Measurements from ENCODE around the gene SERPINA3. TPM values are rescaled to one million over a fixed set of nuclear protein-coding genes. Genes with fewer than 3 reads are reported as not detected.

The SERPINA3 gene
- total and polyA plus RNA-seq, 2 donors (not counting 1 experiment from before 2014, with no cell fraction given): not detected

- peaks cover 7% of the 10 kb centered on the region for H3K27me3 Mint-ChIP-seq
- no peak overlapping the region for H3K27ac ChIP-seq (ENCODE audit: low read length in 2 of 2)
- peaks cover 0 to 20% (median 2%) of the 10 kb centered on the region in 3 donors for H3K9me3 ChIP-seq (ENCODE audit: control extremely low read depth in 1 of 3, control insufficient read depth in 2 of 3, insufficient read depth in 1 of 3, low read length in 2 of 3)
- H3K4me1 ChIP-seq (ENCODE audit: control insufficient read depth in 2 of 2, insufficient read depth in 2 of 2, low read length in 2 of 2): no peaks in the 10 kb centered on the region
- no peaks in the 10 kb centered on the region for H3K4me1 Mint-ChIP-seq
- DNase-seq: no peak
- H3K79me2 ChIP-seq (ENCODE audit: control insufficient read depth, insufficient read depth, low read length): no peaks in the 10 kb centered on the region
- H3K9ac ChIP-seq (ENCODE audit: low read length): no peak overlapping the region
- ChIA-PET POLR2A (no interaction called here), CTCF (no interaction called here)
- no peak overlapping the region for H3K4me2 ChIP-seq (replicated peaks; ENCODE audit: low read depth, low read length, poor library complexity, severe bottlenecking)
- no peaks in the 10 kb centered on the region for H3K9me3 Mint-ChIP-seq (ENCODE audit: insufficient read depth)
- H3K36me3 ChIP-seq (replicated peaks in 1 of 2; ENCODE audit: control extremely low read depth in 1 of 2, control insufficient read depth in 1 of 2, extremely low read depth in 1 of 2, insufficient read depth in 2 of 2, low read length in 1 of 2): no peaks in the 10 kb centered on the region
- no peak overlapping the region for H3K4me3 ChIP-seq (ENCODE audit: control extremely low read depth in 1 of 5, extremely low read depth in 1 of 5, insufficient read depth in 1 of 5, low read depth in 2 of 5, low read length in 4 of 5)
- intact Hi-C loops (cut with micrococcal nuclease): no loop called here
- TF ChIP-seq, protein P1, sequence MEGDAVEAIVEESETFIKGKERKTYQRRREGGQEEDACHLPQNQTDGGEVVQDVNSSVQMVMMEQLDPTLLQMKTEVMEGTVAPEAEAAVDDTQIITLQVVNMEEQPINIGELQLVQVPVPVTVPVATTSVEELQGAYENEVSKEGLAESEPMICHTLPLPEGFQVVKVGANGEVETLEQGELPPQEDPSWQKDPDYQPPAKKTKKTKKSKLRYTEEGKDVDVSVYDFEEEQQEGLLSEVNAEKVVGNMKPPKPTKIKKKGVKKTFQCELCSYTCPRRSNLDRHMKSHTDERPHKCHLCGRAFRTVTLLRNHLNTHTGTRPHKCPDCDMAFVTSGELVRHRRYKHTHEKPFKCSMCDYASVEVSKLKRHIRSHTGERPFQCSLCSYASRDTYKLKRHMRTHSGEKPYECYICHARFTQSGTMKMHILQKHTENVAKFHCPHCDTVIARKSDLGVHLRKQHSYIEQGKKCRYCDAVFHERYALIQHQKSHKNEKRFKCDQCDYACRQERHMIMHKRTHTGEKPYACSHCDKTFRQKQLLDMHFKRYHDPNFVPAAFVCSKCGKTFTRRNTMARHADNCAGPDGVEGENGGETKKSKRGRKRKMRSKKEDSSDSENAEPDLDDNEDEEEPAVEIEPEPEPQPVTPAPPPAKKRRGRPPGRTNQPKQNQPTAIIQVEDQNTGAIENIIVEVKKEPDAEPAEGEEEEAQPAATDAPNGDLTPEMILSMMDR (IDR thresholded peaks at IDR 0.05): no peak
- TF ChIP-seq EZH2 (IDR thresholded peaks at IDR 0.05; ENCODE audit: borderline replicate concordance, insufficient read depth, low read depth, low read length, poor library complexity, severe bottlenecking): no peak
- H3K27me3 ChIP-seq (replicated peaks in 1 of 4; ENCODE audit: control extremely low read depth in 1 of 4, control insufficient read depth in 3 of 4, insufficient read depth in 4 of 4, low read length in 3 of 4): no peaks in the 10 kb centered on the region
- 70% methylated on average over 7 of the region's 7 CpGs for WGBS (ENCODE audit: insufficient coverage)
- no peak for ATAC-seq (ENCODE audit: low read depth)
- H3K27ac Mint-ChIP-seq: no peak overlapping the region
- H2AFZ ChIP-seq (ENCODE audit: insufficient read depth, low read depth, low read length, poor library complexity, severe bottlenecking): no peak overlapping the region
- no peak overlapping the region for H3K4me3 Mint-ChIP-seq
- H4K20me1 ChIP-seq (ENCODE audit: control insufficient read depth, insufficient read depth, low read length, poor library complexity, severe bottlenecking): no peaks in the 10 kb centered on the region
Observed at GRCh38 chr14:94623856-94624499, 11.8 kb downstream of the SERPINA3 start.

DNA sequence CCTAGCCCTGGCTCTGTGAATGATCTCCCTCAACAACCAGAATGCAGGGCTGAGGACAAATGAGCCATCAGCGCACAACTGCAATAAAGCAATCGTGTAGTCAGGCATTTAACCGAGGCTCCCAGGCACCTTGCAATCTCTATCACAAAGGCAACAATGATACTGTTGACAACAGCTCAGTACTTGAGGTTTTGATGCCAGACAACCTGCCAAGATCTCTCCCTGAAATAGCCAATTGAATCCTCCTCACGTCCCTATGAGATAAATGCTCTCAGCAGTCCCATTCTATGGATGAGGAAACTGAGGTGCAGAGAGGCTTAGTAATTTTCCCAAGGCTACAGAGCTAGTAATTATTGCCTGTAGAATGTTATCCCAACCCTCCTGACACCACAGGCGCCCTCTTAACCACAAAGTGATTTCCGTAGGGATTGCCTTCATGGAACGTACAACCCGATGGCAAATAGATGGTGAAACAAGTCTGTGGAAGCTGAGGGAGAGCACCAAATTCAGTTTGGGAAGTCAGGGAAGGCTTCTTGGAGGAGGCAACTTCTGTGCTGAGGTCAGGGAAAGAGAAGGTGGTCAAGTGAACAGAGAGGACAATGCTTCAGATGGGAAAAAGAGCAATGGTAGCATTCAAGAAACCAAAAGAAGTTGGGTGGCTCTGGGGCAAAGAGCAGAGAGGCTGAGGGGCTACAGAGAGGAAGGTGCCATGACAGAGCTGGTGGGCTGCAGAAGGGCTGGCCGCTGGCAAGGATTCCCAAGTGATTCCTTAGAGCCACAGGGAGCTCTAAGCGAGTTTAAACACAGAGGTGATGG lies 12.6 kb downstream of the SERPINA3 start:
- no peak for ATAC-seq (ENCODE audit: low read depth)
- H3K4me1 ChIP-seq (ENCODE audit: control insufficient read depth in 2 of 2, insufficient read depth in 2 of 2, low read length in 2 of 2): no peaks in the 10 kb centered on the region
- H3K9me3 Mint-ChIP-seq (ENCODE audit: insufficient read depth): no peaks in the 10 kb centered on the region
- DNase-seq: no peak
- WGBS (ENCODE audit: insufficient coverage): 85% methylated on average over 8 of the region's 10 CpGs
- no peak overlapping the region for H3K27ac ChIP-seq (ENCODE audit: low read length in 2 of 2)
- TF ChIP-seq, protein P1 (IDR thresholded peaks at IDR 0.05): no peak
- TF ChIP-seq EZH2 (IDR thresholded peaks at IDR 0.05; ENCODE audit: borderline replicate concordance, insufficient read depth, low read depth, low read length, poor library complexity, severe bottlenecking): no peak
- peaks cover 7% of the 10 kb centered on the region for H3K27me3 Mint-ChIP-seq
- H4K20me1 ChIP-seq (ENCODE audit: control insufficient read depth, insufficient read depth, low read length, poor library complexity, severe bottlenecking): no peaks in the 10 kb centered on the region
- ChIA-PET CTCF (no interaction called here), POLR2A (no interaction called here)
- H3K9me3 ChIP-seq (ENCODE audit: control extremely low read depth in 1 of 3, control insufficient read depth in 2 of 3, insufficient read depth in 1 of 3, low read length in 2 of 3): peaks cover 0 to 16% (median 0%) of the 10 kb centered on the region in 3 donors
- intact Hi-C loops (cut with micrococcal nuclease): no loop called here
- no peak overlapping the region for H3K27ac Mint-ChIP-seq
- no peaks in the 10 kb centered on the region for H3K27me3 ChIP-seq (replicated peaks in 1 of 4; ENCODE audit: control extremely low read depth in 1 of 4, control insufficient read depth in 3 of 4, insufficient read depth in 4 of 4, low read length in 3 of 4)
- no peaks in the 10 kb centered on the region for H3K36me3 ChIP-seq (replicated peaks in 1 of 2; ENCODE audit: control extremely low read depth in 1 of 2, control insufficient read depth in 1 of 2, extremely low read depth in 1 of 2, insufficient read depth in 2 of 2, low read length in 1 of 2)
- no peak overlapping the region for H3K4me3 Mint-ChIP-seq
- H2AFZ ChIP-seq (ENCODE audit: insufficient read depth, low read depth, low read length, poor library complexity, severe bottlenecking): no peak overlapping the region
- no peaks in the 10 kb centered on the region for H3K4me1 Mint-ChIP-seq
- no peak overlapping the region for H3K9ac ChIP-seq (ENCODE audit: low read length)
- no peak overlapping the region for H3K4me3 ChIP-seq (ENCODE audit: control extremely low read depth in 1 of 5, extremely low read depth in 1 of 5, insufficient read depth in 1 of 5, low read depth in 2 of 5, low read length in 4 of 5)
- no peaks in the 10 kb centered on the region for H3K79me2 ChIP-seq (ENCODE audit: control insufficient read depth, insufficient read depth, low read length)
- no peak overlapping the region for H3K4me2 ChIP-seq (replicated peaks; ENCODE audit: low read depth, low read length, poor library complexity, severe bottlenecking)
